AG04449 (cell line): ENCODE measurements around the gene FCN2.

Source experiments
- CTCF ChIA-PET: fragments of 350-600 bp; formaldehyde crosslinking; extraction: SDS; loops from one replicate; lab custom pipeline; 2021; ENCODE audit warnings: antibody characterized with exemption; lab: Yijun Ruan, JAX
- POLR2A ChIA-PET: fragments of 400-600, 350-600 bp; formaldehyde crosslinking; extraction: SDS; loops from one replicate; lab custom pipeline; 2020; ENCODE audit warnings: antibody characterized with exemption, inconsistent platforms; lab: Yijun Ruan, JAX
- DNase-seq: peaks from one replicate; pipeline ENCODE4 v3.0.0-alpha.2; 2010; ENCODE audit warnings: low read depth, low spot score
- H3K4me3 ChIP-seq: 2 replicates; pipeline ENCODE4 v1.5.1; 2011; ENCODE audit warnings: low read depth, mild to moderate bottlenecking, control low read depth, low read length
- CTCF ChIP-seq: IDR thresholded peaks from one replicate; pipeline ENCODE4 v1.5.1; 2011; ENCODE audit warnings: mild to moderate bottlenecking, moderate library complexity, low read length, control low read depth, inconsistent platforms; ENCODE audit not compliant: insufficient read depth; ENCODE audit errors: missing control alignments

FCN2 gene

GRCh38 chr9:134928436-134929192 lies 48.0 kb downstream of the FCN2 start:
- no peak for TF ChIP-seq CTCF
- CTCF ChIA-PET: no interaction called here
- no peak overlapping the region for H3K4me3 ChIP-seq
- DNase-seq: no peak
- POLR2A ChIA-PET: no interaction called here

GRCh38 chr9:134929193-134930158 lies 48.9 kb downstream of the FCN2 start:
- TF ChIP-seq CTCF: no peak
- ChIA-PET CTCF (no interaction called here), POLR2A (no interaction called here)
- DNase-seq: no peak
- H3K4me3 ChIP-seq: no peak overlapping the region

- POLR2A ChIA-PET: no interaction called here
- CTCF ChIA-PET: no interaction called here
- no peak for TF ChIP-seq CTCF
- no peak overlapping the region for H3K4me3 ChIP-seq
- DNase-seq: no peak
These were observed 49.8 kb downstream of the FCN2 start for GRCh38 chr9:134930398-134930797.

- ChIA-PET CTCF (no interaction called here), POLR2A (no interaction called here)
- no peak for TF ChIP-seq CTCF
- no peak overlapping the region for H3K4me3 ChIP-seq
- DNase-seq: no peak
These were observed 51.6 kb downstream of the FCN2 start for GRCh38 chr9:134932171-134932570.

- DNase-seq: no peak
- ChIA-PET CTCF (no interaction called here), POLR2A (no interaction called here)
- TF ChIP-seq CTCF: no peak
- H3K4me3 ChIP-seq: no peak overlapping the region
These were observed 52.0 kb downstream of the FCN2 start for GRCh38 chr9:134932606-134933005.

GRCh38 chr9:134933076-134933659 lies 52.6 kb downstream of the FCN2 start:
- POLR2A ChIA-PET: no interaction called here
- no peak for DNase-seq
- TF ChIP-seq CTCF: no peak
- H3K4me3 ChIP-seq: no peak overlapping the region
- CTCF ChIA-PET: no interaction called here
